Measurements from ENCODE around the gene SLC20A1. TPM values are rescaled to one million over a fixed set of nuclear protein-coding genes. Genes with fewer than 3 reads are reported as not detected.
A peak's percentile ranks its signal among the peaks of the same experiment; 100 is the strongest.

The SLC20A1 gene
- total RNA-seq, 2 experiments from 2014 or later = 69.3 to 69.6 TPM

- DNase-seq (no peak), ATAC-seq (no peak)
- intact Hi-C loops (cut with DNase I, micrococcal nuclease) = loop anchor here in 1 of 2 experiments (2.0 kb wide), 1 partner anchor 17 kb away; no protein-coding TSS in a partner anchor
- H3K4me3 Mint-ChIP-seq = no peak overlapping the region
- POLR2A ChIA-PET = no interaction called here
- CTCF ChIA-PET = interaction anchor here (0.6 to 1.6 kb wide), 12 partner anchors 9 to 258 kb away, joined by 3 to 6 read pairs (median 3); no protein-coding TSS in a partner anchor
- no peak overlapping the region for H3K27ac Mint-ChIP-seq
- H3K36me3 Mint-ChIP-seq (ENCODE audit: low read depth) = no peaks in the 10 kb centered on the region
- no peaks in the 10 kb centered on the region for H3K27me3 Mint-ChIP-seq
- peaks cover 5% of the 10 kb centered on the region for H3K4me1 Mint-ChIP-seq
- no peaks in the 10 kb centered on the region for H3K9me3 Mint-ChIP-seq (ENCODE audit: low read depth)
Measured at GRCh38 chr2:112683550-112684414, 38.0 kb downstream of the SLC20A1 start.

GRCh38 chr2:112684415-112684775 lies 38.7 kb downstream of the SLC20A1 start:
- Mint-ChIP-seq H3K27me3 (no peaks in the 10 kb centered on the region), H3K27ac (no peak overlapping the region), H3K4me3 (no peak overlapping the region), H3K9me3 (ENCODE audit: low read depth) (no peaks in the 10 kb centered on the region), H3K36me3 (ENCODE audit: low read depth) (no peaks in the 10 kb centered on the region), H3K4me1 (peaks cover 5% of the 10 kb centered on the region)
- ChIA-PET POLR2A (no interaction called here), CTCF (interaction anchor here (0.9 to 1.6 kb wide), 8 partner anchors 8 to 58 kb away, joined by 3 to 5 read pairs (median 3); no protein-coding TSS in a partner anchor)
- intact Hi-C loops (cut with DNase I, micrococcal nuclease) = loop anchor here in 1 of 2 experiments (2.0 kb wide), 1 partner anchor 18 kb away; no protein-coding TSS in a partner anchor
- DNase-seq (no peak), ATAC-seq (no peak)

GRCh38 chr2:112685271-112685884 lies 39.6 kb downstream of the SLC20A1 start:
- ChIA-PET POLR2A (interaction anchor here (0.6 kb wide), 1 partner anchor 15 kb away, joined by 3 read pairs; no protein-coding TSS in a partner anchor), CTCF (interaction anchor here (0.6 to 2.4 kb wide), 13 partner anchors 13 to 704 kb away, joined by 3 to 11 read pairs (median 4); no protein-coding TSS in a partner anchor)

DNA sequence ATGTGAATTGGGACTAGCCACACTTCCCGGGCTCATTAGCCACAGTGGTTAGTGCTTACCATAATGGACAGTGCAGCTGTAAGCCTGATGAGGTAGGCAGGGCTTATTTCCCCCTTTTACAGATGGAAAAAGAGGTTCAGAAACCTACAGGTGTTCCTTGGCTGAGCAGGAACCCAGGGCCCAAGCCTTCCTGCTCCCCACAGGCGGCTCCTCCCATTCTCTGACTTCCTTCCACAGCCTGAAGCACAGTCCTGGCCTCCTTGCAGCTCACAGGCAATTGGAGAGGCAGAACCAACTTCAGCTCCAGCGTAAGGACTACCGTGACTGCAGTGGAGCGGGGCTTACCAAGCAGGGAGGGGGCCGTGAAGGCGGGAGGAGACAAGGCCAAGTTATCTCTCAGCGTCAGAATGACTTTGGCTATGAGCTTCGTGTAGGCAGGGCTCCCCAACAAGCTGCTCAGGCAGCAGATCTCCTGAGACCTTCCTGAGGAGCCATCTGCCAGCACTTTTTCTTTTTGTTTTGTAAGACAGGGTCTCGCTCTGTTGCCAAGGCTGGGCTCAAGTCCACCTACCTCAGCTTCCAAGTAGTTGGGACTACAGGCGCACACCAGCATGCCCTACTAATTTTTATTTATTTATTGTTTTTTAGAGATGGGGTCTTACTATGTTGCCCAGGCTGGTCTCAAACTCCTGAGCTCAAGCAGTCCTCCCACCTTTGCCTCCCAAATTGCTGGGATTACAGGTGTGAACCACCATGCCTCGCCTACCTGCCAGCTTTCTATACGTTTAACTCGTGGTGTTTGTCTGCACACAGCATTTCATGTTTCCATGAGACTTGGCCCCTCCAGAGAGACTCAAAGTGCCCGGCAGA lies 40.8 kb downstream of the SLC20A1 start:
- ChIA-PET POLR2A (no interaction called here), CTCF (interaction anchor here (0.6 to 2.4 kb wide), 7 partner anchors 11 to 87 kb away, joined by 4 to 11 read pairs (median 5); no protein-coding TSS in a partner anchor)

More at GRCh38 chr2:112685271-112685884, 39.6 kb downstream of the SLC20A1 start:
- no peak overlapping the region for H3K4me3 Mint-ChIP-seq
- H3K4me1 Mint-ChIP-seq = peaks cover 5% of the 10 kb centered on the region
- no peaks in the 10 kb centered on the region for H3K27me3 Mint-ChIP-seq
- no peaks in the 10 kb centered on the region for H3K36me3 Mint-ChIP-seq (ENCODE audit: low read depth)
- ATAC-seq (no peak), DNase-seq (no peak)
- H3K9me3 Mint-ChIP-seq (ENCODE audit: low read depth) = no peaks in the 10 kb centered on the region
- H3K27ac Mint-ChIP-seq = no peak overlapping the region
- intact Hi-C loops (cut with DNase I, micrococcal nuclease) = loop anchor here in 1 of 2 experiments (2.0 kb wide), 1 partner anchor 19 kb away; no protein-coding TSS in a partner anchor

GRCh38 chr2:112687522-112687921 lies 41.8 kb downstream of the SLC20A1 start:
- H3K36me3 Mint-ChIP-seq (ENCODE audit: low read depth) = no peaks in the 10 kb centered on the region
- H3K9me3 Mint-ChIP-seq (ENCODE audit: low read depth) = no peaks in the 10 kb centered on the region
- POLR2A ChIA-PET = no interaction called here
- H3K4me1 Mint-ChIP-seq = peaks cover 25% of the 10 kb centered on the region
- H3K27me3 Mint-ChIP-seq = no peaks in the 10 kb centered on the region
- CTCF ChIA-PET = interaction anchor here (0.8 to 2.4 kb wide), 5 partner anchors 11 to 88 kb away, joined by 3 to 11 read pairs (median 5); no protein-coding TSS in a partner anchor
- H3K27ac Mint-ChIP-seq = no peak overlapping the region
- no peak for DNase-seq
- intact Hi-C loops (cut with DNase I, micrococcal nuclease) = no loop called here
- no peak for ATAC-seq
- H3K4me3 Mint-ChIP-seq = no peak overlapping the region

More for the DNA sequence above, 40.8 kb downstream of the SLC20A1 start:
- DNase-seq (no peak), ATAC-seq (no peak)
- H3K27ac Mint-ChIP-seq = no peak overlapping the region
- H3K27me3 Mint-ChIP-seq = no peaks in the 10 kb centered on the region
- peaks cover 15% of the 10 kb centered on the region for H3K4me1 Mint-ChIP-seq
- H3K9me3 Mint-ChIP-seq (ENCODE audit: low read depth) = no peaks in the 10 kb centered on the region
- H3K36me3 Mint-ChIP-seq (ENCODE audit: low read depth) = no peaks in the 10 kb centered on the region
- intact Hi-C loops (cut with DNase I, micrococcal nuclease) = no loop called here
- no peak overlapping the region for H3K4me3 Mint-ChIP-seq

DNA sequence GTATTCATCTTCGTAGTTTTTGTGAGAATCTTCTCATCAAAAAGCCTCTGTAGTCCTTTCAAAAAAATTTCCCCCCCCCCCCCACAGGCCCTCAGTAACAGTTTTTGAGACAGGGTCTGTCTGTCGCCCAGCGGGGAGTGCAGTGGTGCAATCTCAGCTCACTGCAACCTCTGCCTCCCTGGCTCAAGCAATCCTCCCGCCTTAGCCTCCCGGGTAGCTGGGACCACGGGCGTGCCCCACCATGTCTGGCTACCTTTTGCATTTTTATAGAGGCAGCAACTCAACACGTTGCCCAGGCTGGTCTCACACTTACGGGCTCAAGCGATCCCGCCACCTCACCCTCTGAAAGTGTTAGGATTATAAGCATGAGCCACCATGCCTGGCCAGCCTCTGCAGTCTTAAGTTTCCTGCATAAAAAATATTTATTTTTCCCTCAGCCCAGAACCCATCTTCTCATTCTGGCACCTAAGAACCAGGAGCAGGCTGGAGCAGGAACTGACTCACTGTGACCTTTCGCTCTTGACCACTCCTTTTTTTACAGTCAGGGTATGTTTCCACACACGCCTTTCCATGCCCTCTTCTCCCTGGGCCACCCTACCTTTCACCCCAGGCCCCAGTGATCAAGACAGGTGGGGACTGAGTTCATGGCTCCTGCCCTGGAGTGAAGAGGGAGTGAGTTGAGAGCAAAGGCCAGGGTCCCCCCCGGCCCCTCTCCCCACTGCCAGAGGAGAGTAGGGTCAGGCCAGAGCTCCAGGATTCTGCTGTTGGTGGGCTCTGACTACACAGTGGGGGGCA lies 42.5 kb downstream of the SLC20A1 start:
- POLR2A ChIA-PET = no interaction called here
- peaks cover 32% of the 10 kb centered on the region for H3K4me1 Mint-ChIP-seq
- intact Hi-C loops (cut with DNase I, micrococcal nuclease) = no loop called here
- no peak overlapping the region for H3K4me3 Mint-ChIP-seq
- no peak overlapping the region for H3K27ac Mint-ChIP-seq
- ATAC-seq (no peak), DNase-seq (no peak)
- CTCF ChIA-PET = interaction anchor here (0.6 to 2.0 kb wide), 5 partner anchors 13 to 492 kb away, joined by 3 to 5 read pairs (median 5); no protein-coding TSS in a partner anchor
- H3K36me3 Mint-ChIP-seq (ENCODE audit: low read depth) = no peaks in the 10 kb centered on the region
- no peaks in the 10 kb centered on the region for H3K9me3 Mint-ChIP-seq (ENCODE audit: low read depth)
- no peaks in the 10 kb centered on the region for H3K27me3 Mint-ChIP-seq

DNA sequence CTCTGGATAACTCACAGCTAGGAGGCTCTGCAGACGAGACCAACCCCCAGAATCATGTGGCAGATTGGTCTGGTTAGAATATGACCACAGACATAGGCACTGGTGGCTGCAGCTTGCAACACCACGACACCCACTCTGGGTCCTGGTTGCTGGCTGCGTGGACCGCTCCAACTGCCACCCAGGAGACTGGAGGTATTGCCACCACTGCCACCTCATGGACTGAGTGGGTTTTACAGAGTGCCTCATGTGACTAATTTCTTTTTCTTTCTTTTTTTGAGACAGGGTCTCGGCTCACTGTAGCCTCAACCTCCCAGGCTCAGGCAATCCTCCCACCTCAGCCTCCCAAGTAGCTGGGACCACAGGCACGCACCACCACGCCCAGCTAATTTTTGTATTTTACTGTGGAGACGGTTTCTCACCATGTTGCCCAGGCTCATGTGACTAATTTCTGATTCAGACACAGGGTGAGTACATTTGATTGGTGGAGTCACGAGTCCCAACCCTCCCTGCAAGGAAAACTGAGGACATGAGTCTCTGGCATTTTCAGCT lies 45.2 kb downstream of the SLC20A1 start:
- CTCF ChIA-PET = interaction anchor here (0.7 to 3.6 kb wide), 20 partner anchors 8 to 251 kb away, joined by 3 to 36 read pairs (median 4); no protein-coding TSS in a partner anchor
- Mint-ChIP-seq H3K4me3 (peak overlapping the region; percentile 26), H3K36me3 (ENCODE audit: low read depth) (no peaks in the 10 kb centered on the region), H3K4me1 (peaks cover 33% of the 10 kb centered on the region), H3K9me3 (ENCODE audit: low read depth) (no peaks in the 10 kb centered on the region), H3K27me3 (no peaks in the 10 kb centered on the region), H3K27ac (peak overlapping the region; percentile 65)
- POLR2A ChIA-PET = interaction anchor here (1.1 kb wide), 1 partner anchor 32 kb away, joined by 6 read pairs; no protein-coding TSS in a partner anchor
- intact Hi-C loops (cut with DNase I, micrococcal nuclease) = loop anchor here (1.0 to 5.0 kb wide), 6 partner anchors 35 to 91 kb away; partner anchors contain the start of gene SLC20A1 (in 1 of the 2)
- ATAC-seq (peak; percentile 51), DNase-seq (peak; percentile 79)

DNA sequence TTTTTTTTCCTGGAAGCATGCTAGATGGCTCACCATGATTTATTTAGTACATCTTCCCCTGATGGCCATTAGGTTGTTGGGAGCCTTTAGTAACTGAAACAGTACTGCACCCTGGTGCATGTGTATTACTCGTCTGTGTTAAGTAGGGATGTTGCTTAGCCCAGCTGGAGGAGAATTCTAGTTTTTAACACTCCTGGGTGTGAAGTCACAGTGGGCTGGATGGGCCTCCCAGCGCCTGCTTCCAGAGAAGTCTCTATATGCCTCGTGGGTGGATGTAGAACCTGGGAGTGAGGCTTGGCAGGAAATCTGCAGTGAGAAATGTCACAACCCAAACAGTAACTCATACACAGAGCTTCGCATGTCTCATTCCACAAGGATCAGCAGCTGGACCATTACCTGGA lies 46.1 kb downstream of the SLC20A1 start:
- ATAC-seq (peak; percentile 13), DNase-seq (peak; percentile 34)
- CTCF ChIA-PET = interaction anchor here (0.7 to 3.6 kb wide), 23 partner anchors 8 to 577 kb away, joined by 3 to 36 read pairs (median 4); no protein-coding TSS in a partner anchor
- intact Hi-C loops (cut with DNase I, micrococcal nuclease) = loop anchor here (1.0 to 5.0 kb wide), 8 partner anchors 34 to 92 kb away; partner anchors contain the start of gene SLC20A1 (in 1 of the 2)
- Mint-ChIP-seq H3K36me3 (ENCODE audit: low read depth) (no peaks in the 10 kb centered on the region), H3K27me3 (no peaks in the 10 kb centered on the region), H3K9me3 (ENCODE audit: low read depth) (no peaks in the 10 kb centered on the region), H3K27ac (peak overlapping the region; percentile 61), H3K4me3 (no peak overlapping the region), H3K4me1 (peaks cover 33% of the 10 kb centered on the region)
- POLR2A ChIA-PET = interaction anchor here (1.0 to 2.3 kb wide), 4 partner anchors 14 to 46 kb away, joined by 4 to 19 read pairs (median 8); partner anchors contain the start of gene SLC20A1

DNA sequence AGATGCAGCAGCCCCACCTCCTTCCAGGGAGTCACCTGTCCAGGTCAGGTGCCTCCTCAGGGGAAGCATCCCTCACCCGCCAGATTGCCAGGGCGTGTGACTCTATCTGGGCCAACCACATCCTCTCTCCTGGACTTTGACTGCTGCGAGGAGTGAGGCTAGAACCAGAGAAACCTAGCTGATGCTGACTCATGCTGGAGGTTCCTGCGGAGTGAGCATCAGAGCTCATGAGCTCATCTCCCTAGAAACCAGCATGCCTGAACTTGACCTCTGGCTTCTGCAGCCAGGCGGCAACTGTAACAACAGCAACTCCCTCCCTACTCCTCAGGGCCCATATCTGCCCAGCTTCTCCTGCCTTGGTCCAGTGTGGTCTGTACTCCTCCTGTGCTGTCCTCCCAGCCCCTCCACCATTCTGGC lies 46.8 kb downstream of the SLC20A1 start:
- H3K4me3 Mint-ChIP-seq = peak overlapping the region; percentile 7
- peak; percentile 81 for DNase-seq

More for the DNA sequence above, 46.8 kb downstream of the SLC20A1 start:
- Mint-ChIP-seq H3K9me3 (ENCODE audit: low read depth) (no peaks in the 10 kb centered on the region), H3K4me1 (peaks cover 33% of the 10 kb centered on the region), H3K27ac (peak overlapping the region; percentile 87), H3K27me3 (no peaks in the 10 kb centered on the region), H3K36me3 (ENCODE audit: low read depth) (no peaks in the 10 kb centered on the region)
- CTCF ChIA-PET = interaction anchor here (0.6 to 3.6 kb wide), 19 partner anchors 9 to 576 kb away, joined by 3 to 36 read pairs (median 4); partner anchors contain the start of gene SLC20A1
- peak; percentile 92 for ATAC-seq
- intact Hi-C loops (cut with DNase I, micrococcal nuclease) = loop anchor here (1.0 to 5.0 kb wide), 3 partner anchors 34 to 61 kb away; partner anchors contain the start of gene SLC20A1 (in 1 of the 2)
- POLR2A ChIA-PET = interaction anchor here (0.6 to 2.3 kb wide), 5 partner anchors 14 to 47 kb away, joined by 3 to 19 read pairs (median 4); partner anchors contain the start of gene SLC20A1

All from activated CD4-positive, alpha-beta T cell treated with anti-CD3 and anti-CD28 coated beads for 36 hours (primary cell).